HT1080 (cell line): ENCODE results near the gene PRRX2. TPM values are rescaled to one million over a fixed set of nuclear protein-coding genes. Genes with fewer than 3 reads are reported as not detected.
"Not testable (repeated sequence)": the region's sequence is repeated elsewhere in the genome, so short reads cannot be mapped to it uniquely, and the experiment has no call there.

Experiments
- DNase-seq: peaks from one replicate; pipeline ENCODE4 v3.0.0-alpha.2; 2015; ENCODE audit warnings: low read depth
- total RNA-seq: library from RNA; depleted of rRNA; stranded (reverse); fragments of >200 nt; shearing (Covaris generic); gene quantifications from 2 replicates; pipeline ENCODE4 v1.2.3, GENCODE V29; 2014; rRNA removed

The PRRX2 gene
- total RNA-seq, 1 experiment from 2014 or later = not detected

DNA sequence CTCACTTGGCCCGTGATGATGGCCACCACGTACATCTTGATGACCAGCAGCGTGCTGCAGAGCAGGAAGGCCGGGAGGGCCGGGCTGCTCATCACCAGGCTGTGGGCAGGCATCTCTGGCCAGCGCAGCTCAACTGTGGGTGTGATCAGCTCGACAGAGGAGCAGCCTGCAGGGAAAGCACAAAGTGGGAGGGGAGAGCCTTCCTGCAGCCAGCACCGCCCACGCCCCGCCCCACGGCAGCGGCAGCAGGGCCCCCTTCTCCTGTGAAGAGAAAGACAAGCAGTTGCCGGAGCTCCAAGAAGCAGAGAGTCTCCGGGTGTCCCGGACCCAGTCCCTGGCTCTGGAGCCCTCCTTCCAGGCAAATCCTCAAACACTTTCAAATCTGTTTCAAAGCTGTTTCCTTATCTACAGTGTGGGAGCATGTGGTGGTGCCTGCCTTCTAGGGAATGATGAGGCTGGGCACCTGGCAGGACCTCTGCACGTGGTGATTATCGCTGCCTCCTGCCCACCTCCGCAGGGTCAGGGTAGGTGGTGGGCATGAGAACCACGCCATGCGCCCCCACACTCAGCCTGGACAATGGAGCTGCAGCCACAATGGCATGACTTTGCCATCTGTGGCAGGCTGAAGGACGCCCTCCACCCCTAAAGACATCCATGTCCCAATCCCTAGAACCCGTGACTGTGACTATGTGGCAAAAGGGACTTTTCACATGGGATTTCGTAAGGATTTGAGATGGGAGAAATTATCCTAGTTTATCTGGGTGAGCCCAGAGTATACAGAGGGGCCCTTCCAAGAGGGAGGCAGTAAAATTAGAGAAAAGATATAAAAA, 87.7 kb downstream of the PRRX2 start, which contains the start of gene PTGES:
Gene PTGES, minus strand, starts transcription at position 143 of the 830 bp plus-strand sequence. Its CDS starts 30 bp downstream, at position 113.
- peak; percentile 51 for DNase-seq

- DNase-seq = no peak
Observed at GRCh38 chr9:129755151-129755550, 89.7 kb downstream of the PRRX2 start.

DNA sequence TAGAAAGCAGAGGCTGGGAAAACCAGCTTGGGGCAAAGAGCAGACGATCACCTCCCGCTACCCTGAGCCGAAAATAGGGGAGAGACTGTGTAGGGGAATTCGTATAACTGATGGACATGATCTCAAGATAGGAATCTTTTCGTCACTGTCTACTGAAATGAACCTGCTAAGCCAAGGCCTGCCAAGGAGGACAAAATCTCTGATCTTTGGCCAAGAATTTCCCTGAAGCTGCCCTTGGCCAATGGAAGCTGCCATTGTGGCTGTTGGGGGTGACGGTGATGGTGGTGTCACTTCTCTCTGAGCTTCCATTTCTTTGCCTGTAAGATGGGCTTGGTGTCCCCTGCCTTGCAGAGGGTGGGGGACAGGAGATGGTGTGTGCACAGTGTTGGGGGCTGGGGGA, 90.7 kb downstream of the PRRX2 start:
- DNase-seq = no peak

DNA sequence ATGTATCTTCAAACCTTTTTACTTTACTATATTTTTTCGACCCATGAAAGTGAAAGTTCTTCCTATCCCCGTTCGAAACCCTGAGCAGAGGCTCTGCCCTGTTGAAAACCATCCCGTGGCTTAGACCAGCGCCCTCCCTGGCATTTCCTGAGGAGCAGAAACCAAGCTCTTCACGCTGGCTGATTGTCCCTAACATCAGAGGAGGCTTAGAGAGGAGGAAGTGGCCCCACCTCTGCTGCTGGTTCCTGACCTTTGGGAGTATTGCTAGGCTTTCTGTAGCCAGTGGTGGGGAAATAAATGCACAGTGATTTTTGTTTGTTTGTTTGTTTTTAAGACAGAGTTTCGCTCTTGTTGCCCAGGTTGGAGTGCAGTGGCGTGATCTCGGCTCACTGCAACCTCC, 91.6 kb downstream of the PRRX2 start:
- no peak for DNase-seq

- DNase-seq = no peak
Observed at GRCh38 chr9:129759319-129759718, 93.9 kb downstream of the PRRX2 start.

GRCh38 chr9:129759804-129760502, 94.5 kb downstream of the PRRX2 start:
- no peak for DNase-seq

GRCh38 chr9:129760784-129761183, 95.3 kb downstream of the PRRX2 start:
- not testable (repeated sequence) for DNase-seq

DNA sequence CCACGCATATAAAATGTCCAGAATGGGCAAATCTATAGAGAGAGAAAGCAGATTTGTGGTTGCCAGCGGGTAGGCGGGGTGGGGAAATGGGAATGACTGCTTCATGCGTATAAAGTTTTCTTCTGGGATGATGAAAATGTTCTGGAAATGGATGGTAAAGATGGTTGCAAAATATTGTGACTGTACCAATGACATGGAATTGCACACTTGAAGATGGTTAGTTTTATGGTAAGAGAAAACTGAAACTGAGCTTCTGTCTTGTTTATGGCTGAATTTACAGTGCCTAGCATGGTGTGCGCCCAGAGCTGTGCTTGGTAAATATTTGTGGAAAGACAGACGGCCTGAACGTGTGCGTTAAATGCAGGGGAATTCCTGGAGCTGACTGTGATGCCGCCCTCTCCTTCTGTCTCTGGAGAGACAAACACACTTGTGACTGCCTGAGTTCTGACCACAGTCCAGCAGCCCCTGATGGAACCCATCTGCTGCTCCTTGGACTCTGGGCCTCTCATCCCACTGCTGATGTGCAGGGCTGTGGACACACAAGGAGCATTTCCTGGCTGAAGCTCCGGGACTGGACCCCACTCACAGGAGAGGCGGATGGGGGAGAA, 96.0 kb downstream of the PRRX2 start:
- DNase-seq = no peak

GRCh38 chr9:129761901-129762369, 96.5 kb downstream of the PRRX2 start:
- peak; percentile 33 for DNase-seq

DNA sequence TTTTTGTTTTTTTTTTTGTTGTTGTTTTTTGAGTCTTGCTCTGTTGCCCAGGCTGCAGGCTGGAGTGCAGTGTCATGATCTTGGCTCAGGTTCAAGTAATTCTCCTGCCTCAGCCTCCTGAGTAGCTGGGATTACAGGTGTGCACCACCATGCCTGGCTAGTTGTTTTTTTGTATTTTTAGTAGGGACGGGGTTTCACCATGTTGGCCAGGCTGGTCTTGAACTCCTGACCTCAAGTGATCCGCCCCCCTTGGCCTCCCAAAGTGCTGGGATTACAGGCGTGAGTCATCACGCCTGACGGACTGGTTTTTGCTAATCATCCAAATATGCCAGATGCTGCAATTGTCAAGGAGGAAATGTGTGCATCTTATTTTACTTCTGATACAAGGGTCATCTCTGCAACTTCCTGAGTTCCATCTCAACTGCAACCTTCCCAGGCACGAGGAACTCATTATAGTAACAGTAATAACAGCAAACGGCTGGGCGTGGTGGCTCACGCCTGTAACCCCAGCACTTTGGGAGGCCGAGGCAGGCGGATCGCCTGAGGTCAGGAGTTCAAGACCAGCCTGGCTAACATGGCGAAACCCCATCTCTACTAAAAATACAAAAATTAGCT, 97.0 kb downstream of the PRRX2 start:
- peak; percentile 89 for DNase-seq

DNA sequence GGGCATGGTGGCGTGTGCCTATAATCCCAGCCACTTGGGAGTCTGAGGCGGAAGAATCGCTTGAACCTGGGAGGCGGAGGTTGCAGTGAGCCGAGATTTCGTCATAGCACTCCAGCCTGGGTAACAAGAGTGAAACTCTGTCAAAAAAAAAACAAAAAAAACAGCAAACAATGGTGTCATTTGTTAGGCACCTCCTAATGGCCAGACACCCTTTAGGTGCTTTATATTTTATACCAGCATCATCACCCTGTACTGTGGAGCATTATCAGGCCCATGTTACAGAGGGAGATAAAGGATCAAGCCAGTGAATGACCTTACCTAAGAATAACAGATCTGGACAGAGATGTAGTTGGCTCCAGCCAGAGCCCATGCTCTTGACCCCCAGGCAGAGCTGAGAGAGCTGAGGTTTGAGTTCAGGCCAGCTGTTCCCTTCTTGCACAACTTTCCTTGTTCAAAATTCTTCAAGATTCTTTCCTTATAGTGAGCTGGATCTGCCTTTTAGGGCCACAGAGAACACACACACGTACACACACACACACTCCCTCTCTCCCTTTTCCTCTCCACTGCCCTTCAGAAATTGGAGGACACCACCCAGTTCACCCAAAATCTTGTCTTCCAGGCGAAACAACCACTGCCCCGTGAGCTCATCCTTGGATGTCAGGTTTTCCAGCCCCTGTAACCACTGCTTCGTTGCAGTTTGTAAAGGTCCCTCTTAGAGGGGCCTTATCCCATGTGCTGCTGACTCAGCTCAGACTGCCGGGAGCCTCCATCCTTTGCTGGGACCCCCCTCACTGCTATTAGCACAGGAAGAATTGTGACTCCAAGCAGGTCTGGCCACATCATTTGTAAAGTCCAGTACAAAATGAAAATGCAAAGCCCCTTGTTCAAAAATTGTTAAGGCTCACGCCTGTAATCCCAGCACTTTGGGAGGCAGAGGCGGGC, 97.8 kb downstream of the PRRX2 start:
- DNase-seq = no peak

GRCh38 chr9:129765764-129766317, 100.4 kb downstream of the PRRX2 start:
- no peak for DNase-seq

DNA sequence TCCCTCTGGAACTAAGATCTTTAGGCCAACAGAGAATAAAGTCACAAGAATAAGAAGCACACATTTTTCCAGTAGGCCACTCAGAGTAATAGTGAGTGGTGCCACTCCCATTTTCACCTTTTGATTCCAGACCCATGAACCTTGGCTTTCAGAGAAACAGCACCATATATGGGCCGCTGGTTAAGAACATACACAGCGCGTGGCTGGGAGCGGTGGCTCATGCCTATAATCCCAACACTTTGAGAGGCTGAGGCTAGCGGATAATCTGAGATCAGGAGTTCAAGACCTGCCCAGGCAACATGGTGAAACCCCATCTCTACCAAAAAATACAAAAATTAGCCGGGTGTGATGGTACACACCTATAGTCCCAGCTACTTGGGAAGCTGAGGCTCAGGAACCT, 103.0 kb downstream of the PRRX2 start:
- no peak for DNase-seq

DNA sequence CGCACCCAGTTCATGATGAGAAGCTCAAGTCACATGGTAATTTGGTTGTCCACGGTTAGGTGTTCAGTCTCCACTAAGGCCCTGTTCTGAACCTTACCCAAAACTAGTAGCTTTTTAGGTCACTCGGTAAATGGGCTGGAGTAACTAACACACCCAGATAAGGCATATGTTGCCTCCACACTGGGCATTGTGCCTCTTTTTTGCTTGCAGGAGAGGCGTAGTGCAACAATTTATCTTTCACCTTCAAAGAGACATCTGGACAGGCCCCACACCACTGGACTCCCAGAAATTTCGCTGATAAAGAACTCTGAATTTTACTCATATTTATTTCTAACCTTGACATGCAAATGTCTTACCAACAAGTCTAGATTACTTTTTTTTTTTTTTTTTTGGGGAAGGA, 104.2 kb downstream of the PRRX2 start:
- DNase-seq = no peak

- no peak for DNase-seq
Observed at GRCh38 chr9:129770741-129771140, 105.3 kb downstream of the PRRX2 start.

Other genes starting within 250 kb of the PRRX2 start
- not detected in 2 replicates for gene C9orf50, start 44.5 kb upstream of the PRRX2 start, total RNA-seq
- gene NTMT1, start 39.5 kb upstream of the PRRX2 start, total RNA-seq = 65.9 and 66.4 TPM in 2 replicates
- gene ASB6, start 23.5 kb upstream of the PRRX2 start, total RNA-seq = 28.7 and 31.6 TPM in 2 replicates
- gene PTGES, start 87.4 kb downstream of the PRRX2 start, total RNA-seq = 0.10 and 0.18 TPM in 2 replicates
- gene TOR1B, start 137.5 kb downstream of the PRRX2 start, total RNA-seq = 34.3 and 39.1 TPM in 2 replicates
- 55.1 and 75.2 TPM in 2 replicates for gene TOR1A, start 158.5 kb downstream of the PRRX2 start, total RNA-seq
- gene C9orf78, start 169.6 kb downstream of the PRRX2 start, total RNA-seq = 86.5 and 101 TPM in 2 replicates
- gene USP20, start 169.8 kb downstream of the PRRX2 start, total RNA-seq = 5.9 and 7.5 TPM in 2 replicates